Measurements from ENCODE around the gene CAMTA1.

CAMTA1 gene

DNA sequence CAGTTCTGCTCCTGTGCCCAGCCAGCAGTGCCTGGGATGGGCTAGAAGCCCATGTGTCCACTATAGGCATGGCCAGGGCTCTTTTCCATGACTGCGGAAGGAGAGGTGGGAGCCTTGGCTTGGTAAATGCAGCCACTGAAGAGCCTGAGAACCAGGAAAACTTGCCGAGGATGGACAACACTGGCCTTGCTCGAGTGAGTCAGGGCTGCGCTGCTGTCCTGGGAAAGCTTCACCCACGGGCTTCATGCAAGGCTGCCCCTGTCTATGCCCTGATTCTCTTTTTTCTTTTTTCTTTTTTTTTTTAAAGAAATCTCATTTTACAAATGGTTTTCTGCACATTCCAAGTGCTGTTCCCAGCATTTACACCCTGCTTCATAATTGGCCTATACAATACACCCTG, 156.5 kb downstream of the CAMTA1 start:
- DNase-seq, result no peak

GRCh38 chr1:6942990-6943389, 157.7 kb downstream of the CAMTA1 start:
- no peak for DNase-seq

GRCh38 chr1:6944434-6944833, 159.2 kb downstream of the CAMTA1 start:
- no peak for DNase-seq

DNA sequence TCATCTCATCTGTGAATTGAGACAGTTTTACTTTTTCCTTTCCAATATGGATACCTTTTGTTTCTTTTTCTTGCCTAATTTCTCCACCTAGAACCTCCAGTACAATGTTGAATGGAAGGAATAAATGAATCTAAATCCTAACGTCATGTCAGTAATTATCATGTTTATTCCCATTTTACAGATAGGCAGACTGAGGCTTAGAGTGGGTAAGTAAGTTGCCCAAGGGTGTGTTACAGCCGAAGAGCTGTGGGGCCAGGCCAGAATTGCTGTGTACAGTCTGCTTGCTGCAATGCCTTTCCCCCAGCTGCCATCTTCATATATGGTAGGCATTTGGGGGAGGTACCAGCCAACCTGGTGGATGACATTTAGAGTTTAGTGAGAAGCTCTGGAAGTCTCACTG, 162.7 kb downstream of the CAMTA1 start:
- DNase-seq, result no peak

DNA sequence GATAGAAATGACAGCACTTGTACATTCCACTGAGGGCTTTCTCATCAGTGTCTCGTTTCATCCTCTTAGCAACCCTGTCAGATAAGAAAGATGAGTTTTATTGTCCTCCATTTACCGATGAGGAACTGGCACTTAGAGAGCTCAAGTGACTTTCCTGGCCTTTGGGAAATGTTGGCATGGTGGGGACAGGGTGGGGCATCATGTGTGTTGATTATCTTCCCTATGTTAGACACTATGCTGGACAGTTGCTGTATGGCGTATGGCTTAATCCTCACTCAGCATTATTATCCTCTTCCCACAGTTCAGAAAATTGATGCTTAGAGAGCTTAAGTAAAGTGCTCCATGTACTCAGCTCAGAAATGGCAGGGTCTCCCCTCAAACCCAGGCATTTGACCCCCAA, 163.2 kb downstream of the CAMTA1 start:
- DNase-seq, result no peak

DNA sequence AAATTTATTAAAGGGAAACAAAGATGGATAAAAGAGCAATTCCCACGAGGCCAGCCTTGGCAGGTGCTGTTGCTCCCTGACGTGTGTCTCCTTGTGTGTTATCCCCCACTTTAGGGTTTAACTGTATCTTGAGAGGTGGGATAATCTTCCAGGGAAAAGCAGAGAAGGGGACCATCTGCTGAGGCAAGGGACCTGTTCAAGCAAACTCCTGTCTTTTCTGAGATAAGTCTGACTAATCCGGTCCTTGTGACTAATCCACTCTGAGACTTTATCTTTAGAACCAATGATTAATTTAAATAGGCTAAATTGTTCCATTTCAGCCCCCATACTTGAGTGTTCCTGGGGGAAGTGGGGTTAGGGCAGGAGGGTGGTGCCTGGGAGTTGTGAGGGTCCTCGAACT, 163.6 kb downstream of the CAMTA1 start:
- no peak for DNase-seq

DNA sequence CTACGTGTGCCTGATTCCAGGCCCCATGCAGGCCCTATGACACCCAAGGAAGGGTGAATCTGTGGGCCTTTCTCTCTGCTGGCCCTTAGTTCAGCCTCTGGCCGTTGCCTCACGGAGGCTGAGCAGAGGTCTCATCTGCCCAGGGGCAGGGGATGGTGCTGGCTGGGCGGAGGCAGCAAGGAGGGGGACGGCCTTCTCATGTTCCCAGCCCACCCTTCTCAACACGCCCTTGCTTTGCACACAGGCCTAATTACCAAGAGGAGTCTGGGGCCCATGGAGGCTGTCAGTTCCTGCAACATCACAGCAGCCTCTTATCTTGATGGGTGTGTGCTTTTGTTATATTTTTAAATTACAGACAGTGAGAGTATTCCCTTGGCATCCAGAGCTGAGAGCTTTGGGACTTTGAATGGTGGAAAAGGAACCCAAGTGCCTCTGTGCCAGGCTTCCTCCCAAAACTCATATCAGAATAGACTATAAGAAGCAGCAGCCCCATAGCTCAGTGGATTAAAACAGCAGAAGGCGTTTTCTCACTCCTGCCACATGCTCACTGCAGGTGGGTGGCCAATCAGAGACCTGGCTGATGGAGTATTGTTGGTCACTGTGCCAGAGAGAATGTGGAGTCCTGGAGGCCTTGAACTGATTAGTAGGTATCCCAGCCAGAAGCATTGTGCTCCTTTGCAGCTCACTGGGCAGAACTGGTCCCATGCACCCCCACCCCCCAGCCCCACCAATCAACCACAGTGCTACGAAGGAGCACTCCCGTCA, 164.9 kb downstream of the CAMTA1 start:
- DNase-seq, result no peak

DNA sequence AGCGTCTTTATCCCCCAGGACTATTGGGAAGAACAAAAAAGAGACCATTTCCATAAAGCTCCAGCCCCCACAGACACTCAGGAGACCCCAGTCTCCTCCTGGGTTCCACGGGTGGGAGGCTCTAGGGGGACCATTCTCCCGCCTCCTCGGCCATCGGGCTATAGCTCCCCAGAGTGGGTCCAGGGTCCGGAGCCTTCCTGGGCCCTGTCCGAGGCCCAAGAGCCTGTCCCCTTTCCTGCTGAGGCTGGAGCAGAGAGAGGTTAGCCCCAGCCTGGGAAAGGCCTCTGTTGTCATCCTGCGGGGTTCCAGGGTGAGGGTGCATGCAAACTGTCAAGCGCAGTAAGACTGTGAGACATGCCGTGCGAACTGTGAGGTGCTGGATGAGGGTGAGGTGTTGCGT, 166.3 kb downstream of the CAMTA1 start:
- DNase-seq, result no peak

DNA sequence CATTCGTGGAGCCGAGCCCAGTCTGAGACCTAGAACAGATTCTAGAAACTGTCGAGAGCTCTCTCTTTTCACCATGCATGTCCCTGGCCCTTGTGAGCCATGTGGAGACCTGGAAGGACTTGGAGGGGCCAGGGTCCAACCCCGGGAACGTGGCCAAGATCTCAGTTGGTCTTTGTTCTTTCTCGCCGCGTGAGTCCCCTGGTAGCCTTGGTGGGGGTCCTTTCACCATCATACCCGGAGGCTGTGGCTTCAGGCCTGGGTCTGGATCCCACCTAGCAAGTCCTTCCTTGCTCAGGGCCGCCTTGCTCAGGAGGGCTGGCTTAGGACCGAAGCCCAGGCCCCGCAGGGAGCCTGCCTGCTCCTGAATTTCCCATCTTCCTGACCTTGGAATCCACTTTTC, 168.0 kb downstream of the CAMTA1 start:
- DNase-seq, result no peak

DNA sequence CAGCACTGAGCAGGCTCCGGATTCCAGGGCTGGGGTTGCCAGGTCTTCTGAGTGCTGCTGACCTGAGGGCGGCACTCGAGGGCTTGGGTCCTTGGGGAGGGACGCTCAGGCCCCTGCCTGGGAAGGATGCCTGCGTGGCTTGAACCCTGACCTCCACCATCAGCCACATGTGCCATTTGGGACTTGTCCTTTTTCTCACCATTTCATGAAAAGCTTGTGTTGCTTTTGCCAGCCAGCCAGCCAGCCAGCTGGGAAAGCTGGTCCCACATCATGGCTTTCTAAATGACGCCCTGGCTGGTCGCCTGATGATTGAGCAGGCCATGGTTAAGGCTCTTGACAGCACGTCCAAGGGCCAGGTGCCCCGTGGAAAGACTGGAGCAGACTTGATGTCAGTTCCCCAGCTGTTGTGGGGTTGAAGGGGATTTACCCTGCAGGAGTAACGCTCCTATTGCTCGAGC, 168.7 kb downstream of the CAMTA1 start:
- no peak for DNase-seq

- no peak for DNase-seq
These were observed 169.3 kb downstream of the CAMTA1 start for GRCh38 chr1:6954591-6954990.

DNA sequence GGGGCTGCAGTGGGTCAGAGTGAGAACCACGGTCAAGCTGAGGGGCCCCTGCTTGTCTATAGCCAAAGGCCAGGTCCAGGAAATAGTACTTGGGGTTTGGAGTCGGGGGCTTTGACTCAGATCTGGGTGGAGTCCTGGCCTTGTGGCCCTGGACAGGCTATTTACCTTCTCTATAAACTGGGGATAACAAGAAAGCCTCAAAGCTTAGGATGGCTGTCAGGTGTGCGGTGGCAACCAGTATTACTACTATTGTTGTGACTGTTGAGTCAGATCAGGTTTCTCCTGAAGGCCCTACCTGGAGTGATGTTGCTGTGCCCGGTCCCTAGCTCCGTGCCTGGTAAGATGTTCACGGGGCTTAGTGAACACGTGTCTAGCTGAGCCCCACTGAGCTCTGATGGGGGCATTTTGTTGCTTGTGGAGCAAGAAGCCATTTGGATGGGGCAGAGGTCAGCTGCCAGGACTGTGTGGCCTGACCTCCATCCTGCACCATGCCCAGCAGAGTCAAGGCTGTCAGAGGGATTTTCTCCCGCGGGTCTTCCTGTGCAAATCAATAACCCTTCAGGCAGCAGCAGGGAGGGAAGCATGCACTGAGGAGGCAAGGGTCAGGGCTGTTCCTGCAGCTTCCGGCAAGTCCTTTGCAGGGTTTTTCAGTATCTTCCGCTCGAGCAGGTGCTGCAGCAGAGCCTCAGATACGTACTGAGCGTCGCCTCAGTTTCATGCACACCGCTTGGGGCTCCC, 170.3 kb downstream of the CAMTA1 start:
- DNase-seq, result no peak

- DNase-seq, result peak; percentile 50
These were observed 171.4 kb downstream of the CAMTA1 start for GRCh38 chr1:6956488-6957159.

- no peak for DNase-seq
These were observed 172.1 kb downstream of the CAMTA1 start for GRCh38 chr1:6957341-6957740.

- DNase-seq, result no peak
These were observed 173.3 kb downstream of the CAMTA1 start for GRCh38 chr1:6958407-6959030.

DNA sequence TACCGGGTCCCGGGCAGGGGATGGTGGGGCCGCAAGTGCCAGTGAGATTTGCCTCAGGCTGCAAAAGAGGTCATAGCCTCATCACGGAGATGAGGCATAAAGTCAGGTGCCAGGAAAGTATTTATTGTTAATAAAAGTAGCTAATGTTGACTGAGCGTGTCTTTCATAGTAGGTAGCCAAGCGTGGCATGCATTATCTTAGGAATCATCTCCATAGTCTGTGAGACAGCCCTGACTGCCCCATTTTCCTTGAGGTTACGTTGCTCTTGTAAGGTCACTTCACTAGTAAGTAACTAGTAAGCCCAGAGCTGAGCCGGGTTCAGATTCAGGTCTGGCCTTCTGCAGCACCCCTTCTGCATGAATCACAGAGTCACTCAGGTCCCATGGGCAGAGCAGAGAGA, 174.2 kb downstream of the CAMTA1 start:
- no peak for DNase-seq

GRCh38 chr1:6960291-6960811, 175.1 kb downstream of the CAMTA1 start:
- DNase-seq, result no peak

- DNase-seq, result no peak
These were observed 175.6 kb downstream of the CAMTA1 start for GRCh38 chr1:6960860-6961259.

GRCh38 chr1:6961289-6961688, 176.0 kb downstream of the CAMTA1 start:
- DNase-seq, result no peak

DNA sequence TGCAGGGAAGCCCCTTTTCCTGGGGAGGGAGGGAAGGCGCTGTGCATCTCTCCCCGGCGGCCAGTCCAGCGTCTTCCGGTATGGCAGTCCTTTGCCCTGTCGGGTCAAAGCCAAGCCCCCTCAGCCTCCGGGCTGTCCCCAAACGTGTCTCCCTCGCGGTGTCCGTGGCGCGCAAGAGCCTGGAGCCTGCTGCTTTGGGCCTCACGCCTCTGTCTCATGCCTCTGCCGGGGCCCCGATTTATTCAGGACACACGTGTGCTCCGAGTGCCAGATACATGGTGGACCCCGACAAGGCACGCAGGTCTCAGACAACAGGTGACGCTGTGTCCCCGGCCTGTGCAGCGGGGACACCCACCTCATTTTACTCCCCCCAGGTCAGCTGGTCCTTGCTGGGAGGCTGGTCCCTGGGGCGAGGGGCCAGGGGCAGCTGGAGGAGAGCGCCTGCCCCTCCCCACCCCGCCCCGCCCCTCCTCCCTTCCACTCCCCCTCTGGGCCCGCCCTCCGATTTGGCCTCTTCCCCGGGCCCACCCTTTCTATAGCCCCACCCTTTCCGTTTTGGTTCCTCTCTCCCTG, 176.7 kb downstream of the CAMTA1 start:
- no peak for DNase-seq

GRCh38 chr1:6962478-6962995, 177.3 kb downstream of the CAMTA1 start:
- DNase-seq, result no peak

Data from NCI-H1436 (cell line).